Astrocyte of the hippocampus (primary cell): Measurements from ENCODE around the gene DCAF8.

Source experiments
- DNase-seq: peaks from one replicate; pipeline ENCODE4 v3.0.0; 2011; ENCODE audit warnings: low read depth, low spot score

Gene DCAF8

GRCh38 chr1:160264795-160265307 lies 2.5 kb upstream of the DCAF8 start:
- no peak for DNase-seq

- DNase-seq, result peak; percentile 85
These were observed 825 bp downstream of the DCAF8 start for GRCh38 chr1:160261556-160261892.

GRCh38 chr1:160260406-160261382 lies 1.7 kb downstream of the DCAF8 start:
- peak; percentile 93 for DNase-seq

GRCh38 chr1:160258177-160258798 lies 4.1 kb downstream of the DCAF8 start:
- DNase-seq, result no peak

GRCh38 chr1:160257411-160258015 lies 4.8 kb downstream of the DCAF8 start:
- no peak for DNase-seq

GRCh38 chr1:160256396-160257046 lies 5.8 kb downstream of the DCAF8 start:
- DNase-seq, result peak; percentile 69

GRCh38 chr1:160255781-160256300 lies 6.5 kb downstream of the DCAF8 start:
- DNase-seq, result no peak

- peak; percentile 84 for DNase-seq
These were observed 10.4 kb downstream of the DCAF8 start for GRCh38 chr1:160251687-160252526.

GRCh38 chr1:160251011-160251410 lies 11.3 kb downstream of the DCAF8 start:
- DNase-seq, result no peak

GRCh38 chr1:160247053-160247452 lies 15.3 kb downstream of the DCAF8 start:
- DNase-seq, result no peak

- DNase-seq, result no peak
These were observed 16.9 kb downstream of the DCAF8 start for GRCh38 chr1:160245434-160245833.

GRCh38 chr1:160244209-160244608 lies 18.1 kb downstream of the DCAF8 start:
- DNase-seq, result no peak

- DNase-seq, result no peak
These were observed 18.6 kb downstream of the DCAF8 start for GRCh38 chr1:160243767-160244166.

- DNase-seq, result no peak
These were observed 22.6 kb downstream of the DCAF8 start for GRCh38 chr1:160239582-160240299.

GRCh38 chr1:160238408-160238807 lies 23.9 kb downstream of the DCAF8 start:
- no peak for DNase-seq

- DNase-seq, result no peak
These were observed 24.8 kb downstream of the DCAF8 start for GRCh38 chr1:160237558-160237957.

- DNase-seq, result no peak
These were observed 25.5 kb downstream of the DCAF8 start for GRCh38 chr1:160236806-160237205.

- no peak for DNase-seq
These were observed 29.4 kb downstream of the DCAF8 start for GRCh38 chr1:160232911-160233310.

- no peak for DNase-seq
These were observed 33.9 kb downstream of the DCAF8 start for GRCh38 chr1:160228431-160228830.

GRCh38 chr1:160227561-160227960 lies 34.8 kb downstream of the DCAF8 start:
- no peak for DNase-seq
